Measurements from ENCODE around the gene PIEZO1. TPM values are rescaled to one million over a fixed set of nuclear protein-coding genes. Genes with fewer than 3 reads are reported as not detected.
A peak's percentile ranks its signal among the peaks of the same experiment; 100 is the strongest.

PIEZO1 gene
- total and polyA plus RNA-seq, 2 donors (not counting 1 experiment from before 2014, with no cell fraction given) = 108 to 331 TPM

GRCh38 chr16:88810166-88810911, 25.3 kb upstream of the PIEZO1 start:
- no peak for TF ChIP-seq CTCF (IDR thresholded peaks at IDR 0.05)
- TF ChIP-seq EZH2 (IDR thresholded peaks at IDR 0.05; ENCODE audit: borderline replicate concordance, insufficient read depth, low read depth, low read length, poor library complexity, severe bottlenecking) = no peak

More at GRCh38 chr16:88810166-88810911, 25.3 kb upstream of the PIEZO1 start:
- Mint-ChIP-seq H3K9me3 (ENCODE audit: insufficient read depth) (no peaks in the 10 kb centered on the region), H3K27me3 (no peaks in the 10 kb centered on the region), H3K27ac (peak overlapping the region; percentile 96), H3K4me3 (peak overlapping the region; percentile 92), H3K4me1 (peaks cover 19% of the 10 kb centered on the region)
- H3K4me3 ChIP-seq (ENCODE audit: control extremely low read depth in 1 of 5, extremely low read depth in 1 of 5, insufficient read depth in 1 of 5, low read depth in 2 of 5, low read length in 4 of 5) = peak overlapping the region in 4 of 5 experiments; percentile 68 to 90 (median 77)
- ChIA-PET POLR2A (interaction anchor here (1.0 to 1.6 kb wide), 3 partner anchors 9 to 357 kb away, joined by 3 to 7 read pairs (median 4); no protein-coding TSS in a partner anchor), CTCF (interaction anchor here (0.9 to 3.9 kb wide), 10 partner anchors 10 to 407 kb away, joined by 3 to 23 read pairs (median 3); partner anchors contain the start of genes PIEZO1 and ZNF778)
- H3K9ac ChIP-seq (ENCODE audit: low read length) = peak overlapping the region; percentile 79
- H3K9me3 ChIP-seq (ENCODE audit: control extremely low read depth in 1 of 3, control insufficient read depth in 2 of 3, insufficient read depth in 1 of 3, low read length in 2 of 3) = peaks cover 0 to under 1% (median 0%) of the 10 kb centered on the region in 3 donors
- 33% methylated on average over 9 of the region's 12 CpGs for WGBS (ENCODE audit: insufficient coverage)
- no peaks in the 10 kb centered on the region for H3K27me3 ChIP-seq (replicated peaks in 1 of 4; ENCODE audit: control extremely low read depth in 1 of 4, control insufficient read depth in 3 of 4, insufficient read depth in 4 of 4, low read length in 3 of 4)
- ATAC-seq (ENCODE audit: low read depth) (no peak), DNase-seq (peak; percentile 35)
- H3K36me3 ChIP-seq (replicated peaks in 1 of 2; ENCODE audit: control extremely low read depth in 1 of 2, control insufficient read depth in 1 of 2, extremely low read depth in 1 of 2, insufficient read depth in 2 of 2, low read length in 1 of 2) = peaks cover 0 to 23% of the 10 kb centered on the region in 2 experiments
- H3K27ac ChIP-seq (ENCODE audit: low read length in 2 of 2) = peak overlapping the region in 1 of 2 donors; percentile 61
- intact Hi-C loops (cut with micrococcal nuclease) = no loop called here
- H3K4me2 ChIP-seq (replicated peaks; ENCODE audit: low read depth, low read length, poor library complexity, severe bottlenecking) = peak overlapping the region; percentile 99
- H3K4me1 ChIP-seq (ENCODE audit: control insufficient read depth in 2 of 2, insufficient read depth in 2 of 2, low read length in 2 of 2) = peaks cover 11 to 22% of the 10 kb centered on the region in 2 donors
- H4K20me1 ChIP-seq (ENCODE audit: control insufficient read depth, insufficient read depth, low read length, poor library complexity, severe bottlenecking) = peaks cover 39% of the 10 kb centered on the region
- H2AFZ ChIP-seq (ENCODE audit: insufficient read depth, low read depth, low read length, poor library complexity, severe bottlenecking) = no peak overlapping the region
- peaks cover 15% of the 10 kb centered on the region for H3K79me2 ChIP-seq (ENCODE audit: control insufficient read depth, insufficient read depth, low read length)

All from B cell (primary cell).